Myocyte (in vitro differentiated cells): Measurements from ENCODE around the gene CARD8. TPM values are rescaled to one million over a fixed set of nuclear protein-coding genes. Genes with fewer than 3 reads are reported as not detected.

Experiments
- DNase-seq: peaks from one replicate; pipeline ENCODE4 v3.0.0-alpha.2; 2012; ENCODE audit warnings: low read depth
- total RNA-seq: library from RNA; depleted of rRNA; stranded (reverse); fragments of >200 nt; gene quantifications from 2 replicates; pipeline ENCODE4 v1.2.3, GENCODE V29; 2014

CARD8 gene
- total RNA-seq, 1 donor from 2014 or later = 23.0 TPM

DNA sequence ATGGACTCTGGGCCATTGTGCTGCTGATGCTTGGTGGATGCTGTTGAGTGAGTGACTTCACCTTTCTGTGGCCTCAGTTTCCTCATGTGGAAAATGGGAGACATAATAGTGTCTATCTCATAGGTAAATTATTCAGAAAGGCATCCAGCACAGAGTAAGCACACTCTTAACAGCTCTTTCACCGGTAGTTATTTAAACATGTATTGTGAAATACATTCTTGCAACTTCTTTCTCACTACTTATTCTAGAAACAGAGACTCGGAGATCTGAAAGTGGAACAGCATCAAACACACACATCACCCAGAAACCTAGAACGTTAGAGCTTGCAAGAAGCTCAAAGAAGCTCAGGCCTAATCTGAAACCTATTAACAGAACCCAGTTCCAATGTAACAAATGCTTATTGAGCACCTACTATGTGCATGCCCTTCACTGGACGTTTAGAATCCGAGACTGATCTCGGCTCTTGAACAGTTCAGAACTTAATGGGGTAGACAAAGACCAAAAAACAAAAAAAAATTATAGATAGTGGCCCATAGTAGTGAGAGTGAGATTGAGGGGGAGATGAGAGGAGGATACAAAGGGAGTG, 81.2 kb downstream of the CARD8 start:
- DNase-seq = no peak

DNA sequence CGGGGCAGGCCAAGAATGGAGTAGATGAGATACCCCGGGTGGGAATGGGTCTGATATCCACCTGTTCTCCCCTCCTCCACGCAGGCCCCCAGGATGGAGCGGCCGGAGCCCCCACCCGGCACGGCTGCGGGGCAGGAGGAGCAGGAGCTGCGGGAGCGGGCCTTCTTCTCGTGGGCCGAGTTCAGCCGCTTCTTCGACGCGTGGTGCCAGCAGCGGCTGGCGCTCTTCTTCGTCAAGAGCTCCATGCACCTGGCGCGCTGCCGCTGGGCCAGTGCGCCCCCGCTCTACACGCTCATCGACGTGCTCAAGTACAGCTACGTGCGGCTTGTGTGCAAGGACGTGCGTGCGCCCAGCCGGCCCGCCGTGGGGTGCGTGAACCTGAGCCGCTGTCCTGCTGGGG, 84.0 kb downstream of the CARD8 start:
- no peak for DNase-seq

DNA sequence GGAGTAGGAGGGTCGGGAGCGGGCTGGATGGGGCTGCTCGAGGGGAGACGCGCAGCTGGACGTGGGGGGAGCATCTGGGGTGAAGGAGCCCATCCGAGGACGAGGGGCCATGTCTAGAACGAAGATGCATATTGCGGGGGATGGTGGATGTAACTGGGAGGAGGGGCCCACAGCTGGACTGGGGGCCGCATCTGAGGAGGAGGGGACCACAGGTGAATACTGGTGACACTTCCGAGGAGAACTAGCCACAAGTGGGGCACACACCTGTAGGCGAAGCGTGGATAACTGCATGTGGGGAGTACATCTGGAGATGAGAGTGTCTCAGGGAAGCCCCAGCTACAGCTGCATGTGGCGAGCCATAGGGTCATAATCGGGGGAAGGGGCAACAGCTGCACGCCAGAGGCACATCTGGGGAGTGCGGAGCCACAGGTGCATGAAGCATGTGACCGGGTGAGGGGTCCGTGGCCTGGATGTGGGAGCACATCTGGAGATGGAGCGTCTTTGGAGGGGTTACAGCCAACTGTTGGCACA, 84.8 kb downstream of the CARD8 start:
- DNase-seq = no peak

DNA sequence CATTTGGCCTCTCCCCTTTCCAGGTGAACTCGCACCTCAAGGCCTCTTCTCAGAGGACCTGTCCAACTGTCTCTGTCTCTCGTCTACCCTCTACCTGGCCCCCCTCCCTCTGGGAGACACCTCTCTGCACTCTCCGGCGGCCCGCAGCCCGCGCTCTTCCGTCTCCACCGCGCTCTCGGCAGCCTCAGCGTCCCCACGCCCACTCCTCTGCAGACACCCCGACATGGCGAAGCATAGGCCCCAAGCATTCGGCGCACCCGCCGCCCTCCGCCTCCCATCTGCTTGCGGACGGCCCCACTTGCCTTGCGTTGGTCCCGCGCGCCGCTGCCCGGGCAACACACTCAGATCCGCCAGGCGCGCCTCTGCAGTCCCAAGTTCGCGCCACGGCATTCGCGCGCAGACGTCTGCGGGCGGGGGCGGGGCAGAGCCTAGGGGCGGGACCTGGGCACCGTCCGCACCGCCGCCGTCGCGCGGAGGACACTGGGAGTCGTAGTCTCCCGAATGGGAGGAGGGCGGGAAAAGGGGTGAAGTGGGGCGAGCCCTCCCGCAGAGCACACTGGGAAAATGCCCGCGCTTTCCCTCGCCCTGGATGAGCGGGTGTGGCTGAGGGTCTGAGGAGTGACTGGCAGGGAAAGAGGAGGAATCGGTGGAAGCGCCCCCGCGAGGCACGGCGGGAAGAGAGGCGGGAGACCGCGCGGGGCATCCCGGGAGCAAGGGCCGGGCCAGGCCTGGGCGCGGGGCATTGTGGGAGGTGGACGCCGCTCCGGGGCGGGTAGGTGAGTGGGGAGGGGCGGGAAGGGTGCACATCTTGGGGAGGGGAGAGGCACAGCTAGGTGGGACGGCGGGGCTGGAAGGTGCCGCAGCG, 85.5 kb downstream of the CARD8 start, which contains the start of the genes LIG1 and ZSWIM9:
LIG1 (minus strand) TSS at position 406 of the 865 bp plus-strand sequence. CDS start 4,778 bp downstream, outside the sequence.
ZSWIM9 (plus strand) TSS at position 742 of the 865 bp plus-strand sequence. CDS start 1,123 bp downstream, outside the sequence.
- DNase-seq = peak; percentile 95

DNA sequence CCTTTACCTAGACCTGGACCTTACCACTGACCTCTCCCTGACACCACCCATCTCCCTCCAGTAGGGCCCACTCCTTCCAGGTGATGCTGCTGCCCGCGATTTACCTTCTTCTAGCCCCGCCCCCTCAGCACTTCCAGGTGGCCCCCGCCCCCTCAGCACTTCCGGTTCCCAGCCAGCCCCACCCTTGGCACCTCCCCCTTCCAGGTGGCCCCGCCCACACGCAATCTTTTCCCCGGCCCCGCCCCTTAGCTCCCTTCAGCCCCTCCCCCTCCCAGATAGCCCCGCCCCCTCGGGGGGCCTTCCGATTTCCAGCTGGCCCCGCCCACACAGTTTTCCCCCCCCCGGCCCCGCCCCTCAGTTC, 86.2 kb downstream of the CARD8 start:
- peak; percentile 53 for DNase-seq

DNA sequence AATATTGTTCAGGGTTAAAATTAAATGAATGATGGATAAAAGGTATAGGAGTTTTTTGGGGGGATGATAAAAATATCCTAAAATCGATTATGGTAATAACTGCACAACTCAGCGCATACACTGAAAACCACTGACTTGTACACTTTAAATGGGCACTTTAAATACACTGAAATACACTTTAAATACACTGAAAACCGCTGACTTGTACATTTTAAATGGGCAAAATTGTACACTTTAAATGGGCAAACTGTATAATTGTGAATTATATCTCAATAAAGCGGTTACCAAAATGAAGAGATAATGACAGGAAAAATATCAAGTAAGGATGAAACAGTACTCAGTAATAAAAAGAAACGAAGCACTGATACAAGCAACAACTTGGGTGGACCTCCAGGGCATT, 87.0 kb downstream of the CARD8 start:
- DNase-seq = no peak

DNA sequence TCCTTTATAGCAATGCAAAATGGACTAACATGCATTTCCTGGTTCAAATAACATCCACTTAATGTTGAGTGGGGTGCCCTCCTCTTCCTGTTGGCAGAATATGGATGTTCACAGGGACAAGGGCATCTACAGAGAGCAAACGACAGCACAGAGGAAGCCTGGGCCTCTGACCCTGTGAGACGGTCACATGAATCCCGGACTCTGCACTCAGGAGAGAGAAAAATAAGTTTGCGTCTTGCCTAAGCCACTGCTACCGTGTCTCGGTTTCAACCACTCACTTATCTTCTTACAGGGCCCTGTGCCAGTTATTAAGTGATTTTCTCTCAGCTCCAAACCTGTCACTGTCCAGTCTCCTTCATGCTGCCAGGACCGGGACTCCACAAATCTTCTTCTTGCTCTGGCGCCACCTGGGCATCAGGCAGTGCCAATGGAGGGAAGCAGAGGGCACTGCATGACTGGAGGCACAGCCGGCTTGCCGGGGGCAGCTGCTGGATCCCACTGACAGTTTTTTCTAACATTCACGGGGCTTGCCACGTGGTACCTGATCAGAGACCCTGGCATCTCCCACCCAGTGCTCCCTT, 97.4 kb downstream of the CARD8 start:
- DNase-seq = no peak

Other genes with a start within 250 kb of the CARD8 start
- not detected in 2 replicates for gene CABP5, start 211.8 kb downstream of the CARD8 start, total RNA-seq
- gene PLA2G4C, start 145.1 kb downstream of the CARD8 start, total RNA-seq = 109 and 161 TPM in 2 replicates
- gene LIG1, start 85.6 kb downstream of the CARD8 start, total RNA-seq = 8.4 and 8.9 TPM in 2 replicates
- gene ZSWIM9, start 85.2 kb downstream of the CARD8 start, total RNA-seq = 1.3 and 2.1 TPM in 2 replicates
- not detected in 2 replicates for gene ZNF114, start 14.2 kb upstream of the CARD8 start, total RNA-seq
- gene EMP3, start 69.6 kb upstream of the CARD8 start, total RNA-seq = 261 and 322 TPM in 2 replicates
- 10.1 and 10.4 TPM in 2 replicates for gene TMEM143, start 108.0 kb upstream of the CARD8 start, total RNA-seq
- gene SYNGR4, start 108.5 kb upstream of the CARD8 start, total RNA-seq = not detected in 2 replicates
- 111 and 121 TPM in 2 replicates for gene KDELR1, start 135.6 kb upstream of the CARD8 start, total RNA-seq
- gene GRIN2D, start 137.8 kb upstream of the CARD8 start, total RNA-seq = 0.03 TPM in 1 of 2 replicates, not detected in the other
- 43.4 and 44.1 TPM in 2 replicates for gene GRWD1, start 190.1 kb upstream of the CARD8 start, total RNA-seq
- 0.73 and 0.96 TPM in 2 replicates for gene KCNJ14, start 199.7 kb upstream of the CARD8 start, total RNA-seq
- gene CYTH2, start 213.5 kb upstream of the CARD8 start, total RNA-seq = 50.8 and 60.6 TPM in 2 replicates